ENCODE data around the gene ZMYM4.
"Not testable (repeated sequence)": the region's sequence is repeated elsewhere in the genome, so short reads cannot be mapped to it uniquely, and the experiment has no call there.

The ZMYM4 gene

DNA sequence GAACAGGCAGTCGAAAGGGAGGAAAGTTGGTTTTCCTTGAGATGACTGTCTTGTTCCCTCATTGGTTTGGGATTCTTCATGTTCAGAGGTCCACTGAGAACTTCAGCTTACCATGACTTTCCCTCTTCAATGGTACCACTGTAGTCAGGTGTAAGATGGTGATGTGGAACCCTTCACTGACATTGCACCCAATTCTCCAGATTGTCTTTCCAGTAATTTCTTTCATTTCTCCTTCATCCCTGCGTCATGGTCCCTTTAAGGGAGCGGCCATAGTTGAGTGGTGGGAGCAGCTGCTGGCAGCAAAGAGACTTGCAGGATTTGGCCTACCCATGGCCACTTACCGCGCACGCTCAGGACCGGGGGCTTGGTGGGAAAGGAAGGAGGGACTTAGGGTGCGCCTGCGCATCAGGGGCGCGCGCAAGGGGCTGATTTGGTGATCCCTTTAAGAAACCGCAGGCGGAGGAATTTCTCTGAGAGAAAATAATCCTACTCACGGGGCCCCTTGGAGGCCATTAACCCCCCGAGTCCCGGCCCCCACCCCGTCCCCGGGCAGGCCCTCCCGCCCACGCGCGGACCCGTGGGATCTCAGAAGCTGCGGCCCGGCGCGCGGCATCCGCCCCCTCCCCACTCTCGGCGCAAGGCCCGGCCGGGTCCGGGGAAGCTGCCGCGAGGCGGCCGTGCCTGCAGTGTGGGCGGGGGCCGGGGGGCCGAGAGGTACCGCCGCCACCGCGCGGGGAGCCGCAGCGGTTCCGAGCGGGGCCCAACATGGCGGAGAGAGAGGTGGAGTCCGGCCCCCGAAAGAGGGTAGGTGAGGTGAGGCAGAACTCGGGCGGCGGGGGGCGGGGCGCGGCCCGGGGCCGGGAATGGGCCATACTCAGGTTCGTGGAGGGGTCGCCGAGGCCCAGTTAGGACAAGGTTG, at the start of gene ZMYM4:
ZMYM4 (plus strand) TSS at position 428 of the 919 bp plus-strand sequence; CDS start at position 766, 338 bp downstream.
- DNase-seq, result peak; percentile 99

DNA sequence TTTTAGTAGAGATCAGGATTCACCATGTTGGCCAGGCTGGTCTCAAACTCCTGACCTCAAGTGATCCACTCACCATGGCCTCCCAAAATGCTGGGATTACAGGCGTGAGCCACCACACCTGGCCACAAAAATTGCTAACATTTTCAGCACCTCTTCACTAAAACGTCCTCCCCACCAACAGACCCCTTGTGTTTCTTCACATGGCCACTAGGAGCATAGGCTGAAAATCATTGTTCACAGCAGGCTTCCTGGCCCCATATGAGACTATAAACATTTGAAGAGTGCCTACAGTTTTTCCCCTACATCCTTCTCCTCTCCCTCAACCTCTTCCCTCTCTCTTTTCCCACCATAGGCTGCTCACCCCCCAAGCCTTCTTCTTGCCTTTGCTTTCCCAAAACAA, 47.5 kb upstream of the ZMYM4 start:
- DNase-seq, result peak; percentile 60

DNA sequence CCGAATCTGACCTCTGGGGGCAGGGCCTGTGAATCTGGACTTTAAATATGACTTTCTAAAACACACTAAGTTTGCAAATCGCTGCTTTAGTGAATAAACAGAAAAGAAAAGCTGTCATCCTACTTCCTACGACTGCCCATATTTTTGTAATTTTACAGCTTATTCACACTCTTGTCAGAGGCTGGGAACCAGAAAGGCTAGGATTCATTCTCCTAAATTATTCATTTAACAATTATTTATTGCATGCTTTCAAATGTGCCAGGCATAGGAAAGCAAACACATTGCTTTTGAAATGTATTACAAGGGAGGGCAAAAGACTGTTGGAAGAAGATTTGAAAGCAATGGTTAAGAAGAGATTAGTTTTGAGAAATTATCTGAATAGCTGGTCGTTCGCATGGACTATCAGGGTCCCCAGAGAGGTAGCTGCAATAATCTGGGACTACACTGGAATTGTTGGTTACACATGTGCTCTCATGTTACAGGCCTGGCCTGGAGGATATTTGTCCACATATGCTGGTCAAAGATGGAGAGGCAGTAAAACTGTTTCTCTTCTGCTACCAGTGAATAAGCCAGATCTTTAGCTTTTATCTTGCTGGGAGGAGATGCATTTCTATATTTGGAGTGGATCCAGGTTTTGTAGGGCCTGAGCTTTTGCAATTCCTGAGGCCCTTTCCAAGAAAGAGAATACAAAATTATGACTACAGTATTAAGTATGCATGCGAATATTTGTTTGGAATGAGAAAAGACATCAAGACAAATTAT, 46.0 kb upstream of the ZMYM4 start:
- no peak for DNase-seq

DNA sequence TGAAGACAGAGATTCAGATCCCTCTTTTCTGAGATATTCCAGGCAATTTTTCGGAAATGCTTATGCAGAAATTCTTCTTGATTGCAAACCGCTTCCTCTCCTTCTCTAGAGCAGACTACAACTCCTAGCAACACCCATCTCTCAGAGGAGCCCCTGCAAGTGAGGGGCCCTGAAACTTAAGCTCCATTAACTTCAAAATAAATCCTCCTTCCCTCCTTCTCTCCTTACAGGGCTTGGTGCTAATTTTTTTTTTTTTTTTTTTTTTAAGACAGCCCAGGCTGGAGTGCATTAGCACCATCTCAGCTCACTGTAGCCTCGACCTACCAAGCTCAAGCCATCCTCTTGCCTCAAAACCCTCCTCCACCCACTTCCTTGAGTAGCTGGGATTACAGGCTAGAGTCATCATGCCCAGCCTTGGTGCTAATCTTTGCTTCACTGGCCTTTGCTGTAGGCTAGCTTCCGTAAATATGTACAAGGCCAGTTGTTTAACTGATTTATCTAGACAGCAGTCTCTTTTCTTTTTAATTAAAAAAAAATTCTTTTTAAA, 45.4 kb upstream of the ZMYM4 start:
- DNase-seq, result no peak

DNA sequence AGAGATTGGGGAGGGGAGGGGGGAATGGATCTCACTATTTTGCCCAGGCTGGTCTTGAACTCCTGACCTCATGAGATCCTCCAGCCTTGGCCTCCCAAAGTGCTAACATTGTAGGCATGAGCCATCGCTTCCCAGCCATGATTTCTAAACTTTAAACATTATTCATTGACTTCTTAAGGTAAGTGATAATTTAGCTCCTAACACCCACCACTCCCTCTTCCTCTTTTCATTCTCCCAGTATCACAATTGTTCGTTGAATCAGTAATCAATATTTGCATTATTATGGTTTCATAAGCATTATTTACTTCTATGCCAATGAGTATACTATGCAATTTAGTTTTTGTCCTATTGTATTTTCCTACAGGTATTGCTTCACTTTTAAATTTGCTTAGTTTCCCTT, 42.0 kb upstream of the ZMYM4 start:
- DNase-seq, result no peak

DNA sequence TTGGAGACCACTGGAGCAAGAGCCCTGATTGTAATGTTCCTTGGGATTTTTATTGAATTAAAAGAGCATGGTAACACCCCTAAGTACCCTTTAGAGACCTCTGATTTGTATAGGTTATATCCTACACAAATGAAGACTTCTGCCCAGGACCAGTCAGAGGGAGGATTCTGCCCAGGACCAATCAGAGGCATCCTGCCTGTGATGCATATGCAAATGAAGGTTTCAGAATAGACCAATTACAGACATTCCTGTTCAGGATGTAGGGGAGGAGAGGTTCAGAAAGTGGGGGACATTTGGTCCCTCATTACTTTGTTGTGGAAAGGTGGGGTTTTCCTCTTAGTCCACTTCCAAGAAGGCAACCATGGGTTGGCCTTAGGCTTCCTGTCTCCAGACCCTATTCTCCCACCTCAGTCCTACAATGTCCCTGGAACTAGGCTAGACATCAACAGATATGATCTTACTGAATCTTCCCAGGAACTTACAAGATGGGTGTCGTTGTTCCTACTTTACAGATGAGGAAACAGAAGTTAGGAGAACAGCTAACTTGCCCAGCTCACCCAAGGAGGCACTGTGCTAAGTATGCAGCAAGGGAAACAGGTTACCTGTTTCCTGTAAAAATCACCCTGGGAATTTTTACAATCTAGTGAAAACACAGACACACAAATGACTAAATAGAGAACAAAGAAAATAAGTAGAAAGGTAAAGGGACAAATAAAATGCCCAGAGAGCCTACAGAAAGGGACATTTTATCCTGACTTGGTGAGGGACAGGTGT, 38.7 kb upstream of the ZMYM4 start:
- no peak for DNase-seq

DNA sequence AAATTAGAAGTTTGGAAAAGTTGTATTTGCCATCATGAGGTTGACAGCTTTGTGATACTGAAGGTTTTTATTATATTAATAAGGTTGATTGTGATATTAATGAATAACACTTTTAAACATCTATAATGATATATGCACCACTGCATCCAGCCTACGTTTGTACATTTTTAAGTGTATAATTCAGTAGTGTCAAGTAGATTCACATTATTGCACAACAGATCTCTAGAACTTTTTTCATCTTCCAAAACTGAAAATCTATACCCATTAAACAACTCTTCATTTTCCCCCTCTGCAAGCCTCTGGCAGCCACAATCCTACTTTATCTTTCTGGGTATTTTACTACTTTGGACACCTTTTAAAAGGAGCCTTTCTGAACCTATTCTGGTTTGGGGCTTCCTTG, 37.2 kb upstream of the ZMYM4 start:
- DNase-seq, result no peak

DNA sequence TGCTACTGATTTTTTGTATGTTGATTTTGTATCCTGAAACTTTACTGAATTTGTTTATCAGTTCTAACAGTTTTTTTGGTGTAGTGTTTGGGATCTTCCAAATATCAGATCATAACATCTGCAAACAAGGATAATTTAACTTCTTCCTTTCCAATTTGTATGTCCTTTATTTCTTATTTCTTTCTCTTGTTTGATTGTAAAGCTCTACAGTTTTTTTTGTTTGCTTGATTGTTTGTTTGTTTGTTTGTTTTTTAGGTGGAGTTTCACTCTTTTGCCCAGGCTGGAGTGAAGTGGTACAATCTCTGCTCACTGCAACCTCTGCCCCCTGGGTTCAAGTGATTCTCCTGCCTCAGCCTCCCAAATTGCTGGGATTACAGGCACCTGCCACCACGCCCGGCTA, 31.7 kb upstream of the ZMYM4 start:
- DNase-seq, result not testable (repeated sequence)

DNA sequence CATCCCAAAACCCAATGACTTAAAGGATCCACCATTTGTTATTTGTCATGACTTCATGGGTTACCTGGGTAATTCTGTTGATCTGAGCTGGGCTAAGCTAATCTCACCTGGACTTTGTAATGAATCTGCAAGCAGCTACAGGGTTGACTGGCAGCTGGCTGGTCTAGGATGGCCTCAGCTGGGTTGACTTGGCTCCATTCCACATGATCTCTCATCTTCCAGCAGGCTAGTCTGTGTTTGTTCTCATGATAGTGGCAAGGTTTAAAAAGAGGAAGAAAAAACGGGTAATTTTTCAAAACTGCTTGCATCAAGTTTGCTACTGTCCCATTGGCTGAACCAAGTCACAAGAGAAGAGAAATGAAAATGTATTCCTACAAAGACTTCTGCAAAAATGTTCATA, 24.8 kb upstream of the ZMYM4 start:
- peak; percentile 18 for DNase-seq

DNA sequence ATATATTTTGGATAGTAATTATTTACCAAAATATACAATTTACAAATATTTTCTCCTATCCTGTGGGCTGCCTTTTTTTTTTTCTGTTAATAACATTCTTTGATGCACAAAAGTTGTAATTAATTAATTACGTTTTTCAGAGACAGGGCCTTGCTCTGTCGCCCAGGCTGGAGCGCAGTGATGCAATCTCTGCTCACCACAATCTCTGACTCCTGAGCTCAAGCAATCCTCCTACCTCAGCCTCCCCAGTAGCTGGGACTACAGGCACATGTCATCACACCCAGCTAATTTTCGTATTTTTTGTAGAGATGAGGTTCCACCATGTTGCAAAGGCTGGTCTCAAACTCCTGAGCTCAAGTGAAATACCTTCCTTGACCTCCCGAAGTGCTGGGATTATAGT, 21.3 kb upstream of the ZMYM4 start:
- DNase-seq, result no peak

DNA sequence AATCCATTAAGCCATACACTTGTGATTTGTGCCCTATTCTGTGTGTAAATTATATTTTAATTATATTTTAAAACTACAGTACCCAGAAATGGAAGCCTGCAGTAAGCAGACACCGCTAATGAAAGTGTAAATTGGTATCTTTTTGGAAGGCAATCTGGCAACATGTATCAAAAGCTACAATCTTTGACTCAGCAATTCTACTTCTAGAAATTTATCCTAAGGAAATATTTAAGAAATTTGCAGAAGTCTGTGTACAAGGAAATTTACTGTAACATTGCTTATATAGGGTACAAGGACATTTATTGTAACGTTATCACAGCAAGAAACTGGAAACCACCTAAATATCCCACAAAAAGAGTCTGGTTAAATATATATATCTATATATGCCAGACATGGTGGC, 14.6 kb upstream of the ZMYM4 start:
- no peak for DNase-seq

DNA sequence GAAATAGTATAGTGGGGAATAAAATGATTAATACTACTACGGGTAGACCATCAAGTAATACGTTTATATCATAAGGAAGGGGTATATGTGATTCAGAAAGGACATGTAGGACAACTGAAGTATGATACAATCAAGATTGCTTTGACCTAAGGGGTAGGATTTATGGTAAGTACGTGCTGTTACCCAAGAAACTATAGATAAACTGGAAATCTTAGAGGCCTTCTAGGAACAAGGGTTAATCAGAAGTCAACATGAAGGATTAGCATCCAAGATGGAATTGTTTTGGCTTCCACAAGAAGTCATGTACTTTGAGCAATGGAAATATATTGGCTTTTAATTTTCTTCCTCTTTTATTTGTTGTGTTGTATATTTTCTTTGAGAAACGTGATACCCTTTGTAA, 13.2 kb upstream of the ZMYM4 start:
- no peak for DNase-seq

DNA sequence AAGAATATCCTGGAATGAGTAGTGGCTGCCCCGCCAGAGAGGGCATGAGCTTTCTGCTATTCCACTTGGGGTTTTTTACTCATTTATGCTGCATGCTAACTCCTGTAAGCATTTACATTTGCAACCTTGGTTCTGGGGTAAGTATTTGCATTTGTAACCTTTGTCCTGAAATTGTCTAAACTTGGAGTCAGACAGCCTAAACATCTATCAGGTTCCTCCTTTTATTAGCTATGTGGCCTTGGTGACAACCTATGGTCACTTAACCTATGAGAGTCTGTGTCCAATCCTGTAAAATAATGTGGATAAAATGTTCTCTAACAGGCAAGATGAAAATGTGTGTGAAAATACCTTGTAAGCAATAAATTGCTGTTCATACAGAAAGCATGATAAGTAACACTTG, 8.9 kb upstream of the ZMYM4 start:
- no peak for DNase-seq

DNA sequence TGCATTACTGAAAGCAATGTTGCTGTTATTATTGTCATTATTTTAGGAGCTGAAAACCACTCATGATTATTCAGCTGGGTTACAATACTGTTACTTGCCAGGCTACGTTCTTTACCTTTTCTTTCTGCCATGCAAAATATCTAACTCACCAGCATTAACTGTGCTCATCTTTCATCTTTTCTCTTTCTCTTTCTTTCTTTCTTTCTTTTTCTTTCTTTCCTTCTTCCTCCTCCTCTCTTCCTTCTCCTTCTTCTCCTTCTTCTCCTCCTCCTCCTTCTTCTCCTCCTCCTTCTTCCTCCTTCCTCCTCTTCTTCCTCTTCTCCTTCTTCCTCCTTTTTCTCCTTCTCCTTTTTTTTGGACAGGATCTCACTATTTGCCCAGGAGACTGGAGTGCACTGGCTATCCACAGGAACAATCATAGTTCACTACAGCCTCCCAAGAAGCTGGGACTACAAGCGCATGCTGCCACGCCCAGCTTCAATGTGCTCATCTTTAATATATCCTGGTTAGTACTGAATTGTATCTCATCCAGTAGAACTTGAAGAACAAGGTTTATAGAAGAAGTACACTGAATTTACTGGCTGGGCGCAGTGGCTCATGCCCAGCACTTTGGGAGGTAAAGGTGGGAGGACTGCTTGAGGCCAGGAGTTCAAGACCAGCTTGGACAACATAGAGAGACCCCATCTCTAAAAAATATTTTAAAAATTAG, 6.9 kb upstream of the ZMYM4 start:
- no peak for DNase-seq

DNA sequence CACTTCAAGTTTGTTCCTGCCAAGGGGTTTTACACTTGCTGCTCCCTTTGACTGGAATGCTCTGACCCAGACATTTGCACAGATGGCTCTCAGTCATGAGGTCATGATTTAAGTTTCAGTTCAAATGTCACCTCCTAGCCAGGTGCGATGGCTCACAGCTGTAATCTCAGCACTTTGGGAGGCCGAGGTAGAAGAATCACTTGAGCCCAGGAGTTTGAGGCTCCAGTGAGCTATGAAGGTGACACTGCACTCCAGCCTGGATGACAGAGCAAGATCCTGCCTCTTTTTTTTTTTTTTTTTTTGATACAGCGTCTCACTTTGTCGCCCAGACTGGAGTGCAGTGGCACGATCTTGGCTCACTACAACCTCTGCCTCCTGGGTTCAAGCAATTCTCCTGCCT, 4.5 kb upstream of the ZMYM4 start:
- peak; percentile 6 for DNase-seq

DNA sequence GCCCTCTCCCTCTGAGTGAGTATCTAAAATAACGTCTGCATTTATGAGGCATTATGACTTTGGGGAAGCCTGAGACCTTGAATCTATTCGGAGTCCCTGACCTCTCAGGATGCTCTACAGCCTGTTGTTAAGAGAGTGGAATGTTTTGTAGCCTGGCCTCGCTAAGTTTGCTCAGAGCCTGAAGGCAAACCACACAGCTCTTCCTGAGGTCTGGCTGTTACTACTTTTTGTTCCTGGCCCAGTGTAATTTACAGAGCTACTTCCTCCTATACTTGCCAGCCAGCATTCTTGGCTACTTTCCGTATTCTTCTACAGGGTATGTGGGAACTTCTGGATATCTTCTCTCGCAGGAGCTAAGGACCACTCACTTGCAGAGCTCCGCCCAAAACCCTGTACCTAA, 3.6 kb upstream of the ZMYM4 start:
- no peak for DNase-seq

DNA sequence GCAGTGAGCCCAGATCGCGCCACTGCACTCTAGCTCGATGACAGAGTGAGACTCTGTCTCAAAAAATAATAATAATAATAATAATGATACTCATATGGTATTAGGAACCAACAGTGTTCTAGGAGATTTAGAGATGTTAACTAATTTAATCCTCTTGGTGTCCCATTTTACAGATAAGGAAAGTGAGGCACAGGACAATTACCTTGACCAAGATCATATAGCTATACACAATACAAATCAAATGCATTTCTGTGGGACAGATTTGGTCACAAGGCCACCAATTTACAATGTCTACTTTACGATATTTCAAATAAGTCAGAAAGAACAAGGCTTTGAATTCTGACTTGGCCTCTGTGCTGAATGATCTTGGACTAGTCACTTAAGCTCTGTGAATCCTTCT, 2.2 kb upstream of the ZMYM4 start:
- no peak for DNase-seq

DNA sequence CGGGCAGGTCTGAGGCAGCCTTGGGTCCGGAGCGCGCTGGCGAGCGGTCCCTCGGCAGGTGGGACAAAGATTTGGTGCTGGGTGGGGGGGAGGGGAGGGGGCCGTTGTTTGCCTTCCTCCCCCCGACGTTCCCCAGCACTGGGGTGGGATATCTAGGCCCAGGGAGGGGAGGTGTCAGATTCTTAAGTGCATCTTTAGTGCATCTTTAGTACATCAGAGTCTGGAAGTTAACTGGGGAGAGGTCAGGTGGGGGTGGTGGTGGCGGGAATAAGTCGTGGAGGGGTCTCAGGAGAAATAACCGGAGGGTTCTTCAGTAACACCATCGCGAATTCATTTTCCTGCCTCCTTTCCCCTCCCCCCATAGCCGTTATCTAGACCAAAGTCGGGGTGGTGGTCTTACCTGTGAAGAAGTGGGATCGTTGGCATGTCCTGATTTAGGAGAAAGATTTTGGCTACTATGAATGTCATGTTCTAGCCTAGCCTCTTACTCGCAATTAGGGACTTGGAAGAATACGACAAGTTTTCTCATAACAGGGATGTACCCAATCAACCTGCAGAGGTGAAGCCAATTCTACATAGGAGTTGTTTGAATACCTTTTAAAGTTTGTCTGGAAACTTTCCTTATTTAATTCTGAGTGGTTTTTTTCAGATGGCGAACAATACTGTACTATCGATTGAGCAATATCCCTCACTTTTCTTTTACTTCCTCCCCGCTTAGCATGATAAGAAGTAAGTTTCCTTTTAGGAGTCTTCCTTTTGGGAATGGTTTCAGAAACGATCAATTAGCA, 886 bp downstream of the ZMYM4 start:
- peak; percentile 51 for DNase-seq

DNA sequence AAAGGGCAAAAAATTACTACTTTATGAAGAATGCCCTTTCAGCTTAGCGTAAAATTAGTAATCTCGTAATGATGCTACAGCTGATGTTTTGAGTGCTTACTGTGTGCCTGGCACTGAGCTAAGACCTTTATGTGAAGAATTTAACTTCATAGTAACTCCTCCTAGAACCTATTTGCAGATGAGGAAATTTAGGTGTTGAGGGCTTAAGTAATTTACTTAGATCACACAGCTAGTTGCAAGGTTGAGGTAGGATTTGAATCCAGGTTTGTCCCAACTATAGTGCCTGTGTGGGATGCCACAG, 1.4 kb downstream of the ZMYM4 start:
- no peak for DNase-seq

DNA sequence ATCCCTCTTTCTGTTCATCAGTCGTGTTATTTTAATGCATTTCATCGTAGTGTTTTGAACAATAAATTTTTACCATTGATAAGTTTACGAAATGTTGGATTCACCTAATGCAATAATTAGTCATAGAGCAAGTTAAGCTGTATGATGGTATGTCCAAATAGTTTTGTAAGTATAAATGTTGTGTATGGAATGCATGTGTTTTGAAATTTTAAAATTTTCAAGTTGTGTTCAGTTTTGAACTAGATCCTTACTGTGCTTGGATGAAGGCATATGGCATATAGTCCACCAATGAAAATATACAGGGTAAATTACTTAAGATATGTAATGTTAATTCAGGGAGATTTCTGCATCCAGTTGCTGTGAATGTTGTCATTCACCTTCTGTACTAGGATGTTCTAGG, 2.3 kb downstream of the ZMYM4 start:
- DNase-seq, result no peak

DNA sequence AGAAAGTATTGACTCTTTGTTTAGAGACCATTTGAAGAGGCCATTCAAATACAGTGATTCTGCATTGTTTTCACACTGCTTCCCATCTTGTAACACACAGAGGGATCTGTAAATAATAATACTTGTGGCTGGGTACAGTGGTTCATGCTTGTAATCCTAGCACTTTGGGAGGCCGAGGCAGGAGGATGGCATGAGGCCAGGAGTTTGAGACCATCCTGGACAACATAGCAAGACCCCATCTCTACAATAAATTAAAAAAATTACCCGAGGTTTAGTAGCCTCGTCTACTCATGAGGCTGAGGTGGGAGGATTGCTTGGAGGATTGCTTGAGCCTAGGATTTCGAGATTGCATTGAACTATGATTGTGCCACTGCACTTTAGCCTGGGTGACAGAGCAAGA, 5.7 kb downstream of the ZMYM4 start:
- no peak for DNase-seq
